ENCODE results near the gene COL2A1. TPM values are rescaled to one million over a fixed set of nuclear protein-coding genes. Genes with fewer than 3 reads are reported as not detected.

COL2A1 gene
- total RNA-seq, 1 donor from 2014 or later: 0.13 TPM

GRCh38 chr12:47995981-47996401, 8.3 kb downstream of the COL2A1 start:
- no peak for DNase-seq (ENCODE audit: low spot score)
- intact Hi-C loops (cut with DNase I): no loop called here

- intact Hi-C loops (cut with DNase I): no loop called here
- no peak for DNase-seq (ENCODE audit: low spot score)
These were observed 10.8 kb downstream of the COL2A1 start for GRCh38 chr12:47993491-47993890.

- DNase-seq (ENCODE audit: low spot score): no peak
- intact Hi-C loops (cut with DNase I): no loop called here
These were observed 11.5 kb downstream of the COL2A1 start for GRCh38 chr12:47992776-47993175.

- DNase-seq (ENCODE audit: low spot score): no peak
- intact Hi-C loops (cut with DNase I): no loop called here
These were observed 12.9 kb downstream of the COL2A1 start for GRCh38 chr12:47991106-47992061.

- DNase-seq (ENCODE audit: low spot score): no peak
- intact Hi-C loops (cut with DNase I): no loop called here
These were observed 13.7 kb downstream of the COL2A1 start for GRCh38 chr12:47990351-47991105.

GRCh38 chr12:47989666-47990065, 14.6 kb downstream of the COL2A1 start:
- intact Hi-C loops (cut with DNase I): no loop called here
- no peak for DNase-seq (ENCODE audit: low spot score)

GRCh38 chr12:47989023-47989417, 15.3 kb downstream of the COL2A1 start:
- intact Hi-C loops (cut with DNase I): no loop called here
- no peak for DNase-seq (ENCODE audit: low spot score)

GRCh38 chr12:47988073-47989022, 15.9 kb downstream of the COL2A1 start:
- no peak for DNase-seq (ENCODE audit: low spot score)
- intact Hi-C loops (cut with DNase I): no loop called here

GRCh38 chr12:47987411-47988072, 16.7 kb downstream of the COL2A1 start:
- intact Hi-C loops (cut with DNase I): no loop called here
- no peak for DNase-seq (ENCODE audit: low spot score)

- intact Hi-C loops (cut with DNase I): no loop called here
- no peak for DNase-seq (ENCODE audit: low spot score)
These were observed 17.4 kb downstream of the COL2A1 start for GRCh38 chr12:47986832-47987231.

GRCh38 chr12:47986291-47986660, 18.0 kb downstream of the COL2A1 start:
- DNase-seq (ENCODE audit: low spot score): no peak
- intact Hi-C loops (cut with DNase I): no loop called here

GRCh38 chr12:47985596-47986290, 18.5 kb downstream of the COL2A1 start:
- intact Hi-C loops (cut with DNase I): no loop called here

GRCh38 chr12:47984331-47984801, 19.9 kb downstream of the COL2A1 start:
- intact Hi-C loops (cut with DNase I): no loop called here

More at GRCh38 chr12:47985596-47986290, 18.5 kb downstream of the COL2A1 start:
- DNase-seq (ENCODE audit: low spot score): no peak

GRCh38 chr12:47983541-47984115, 20.6 kb downstream of the COL2A1 start:
- DNase-seq (ENCODE audit: low spot score): no peak
- intact Hi-C loops (cut with DNase I): no loop called here

More at GRCh38 chr12:47984331-47984801, 19.9 kb downstream of the COL2A1 start:
- DNase-seq (ENCODE audit: low spot score): no peak

- intact Hi-C loops (cut with DNase I): no loop called here
- no peak for DNase-seq (ENCODE audit: low spot score)
These were observed 21.5 kb downstream of the COL2A1 start for GRCh38 chr12:47982770-47983169.

- no peak for DNase-seq (ENCODE audit: low spot score)
- intact Hi-C loops (cut with DNase I): no loop called here
These were observed 22.0 kb downstream of the COL2A1 start for GRCh38 chr12:47982311-47982710.

- no peak for DNase-seq (ENCODE audit: low spot score)
- intact Hi-C loops (cut with DNase I): no loop called here
These were observed 22.6 kb downstream of the COL2A1 start for GRCh38 chr12:47981496-47982260.

All from cardiac septum (tissue), 1 donor.